PC-9 (cell line): ENCODE data around the gene SEC31A. TPM values are rescaled to one million over a fixed set of nuclear protein-coding genes. Genes with fewer than 3 reads are reported as not detected.

ENCODE experiments used
- BruUV-seq: library from RNA; stranded (reverse); fragments of 400-500 nt; replicated peaks from 2 replicates; lab custom pipeline; 2021; lab: Mats Ljungman, UMichigan
- CTCF ChIA-PET: fragments of 300-600 bp; sonication (Branson Sonifier 250); formaldehyde crosslinking; loops from one replicate; lab custom pipeline; 2022; ENCODE audit warnings: antibody characterized with exemption; lab: Charles Lee
- POLR2A ChIA-PET: fragments of 300-600 bp; sonication (Branson Sonifier 250); formaldehyde crosslinking; loops from one replicate; lab custom pipeline; 2022; ENCODE audit warnings: antibody characterized with exemption; ENCODE audit not compliant: unreplicated experiment; lab: Charles Lee
- DNase-seq, 2 experiments: peaks; one replicate each; pipeline versions ENCODE4 v3.0.0 to v3.0.0-alpha.2; 2015 to 2022; ENCODE audit warnings: mixed read lengths in 1 of 2
- H2AFZ ChIP-seq: fragments of 200-600 bp; sonication (generic); 2 replicates; pipeline ENCODE4 v1.8.1; 2017; ENCODE audit warnings: antibody characterized with exemption
- H3F3A ChIP-seq: fragments of 200-600 bp; sonication (generic); 2 replicates; pipeline ENCODE4 v1.8.1; 2017; ENCODE audit warnings: antibody characterized with exemption, mild to moderate bottlenecking, low read depth; ENCODE audit not compliant: insufficient read depth
- H3K27ac ChIP-seq: fragments of 200-600 bp; sonication (generic); 2 replicates; pipeline ENCODE4 v1.6.1; 2016; ENCODE audit warnings: mixed run types
- H3K27me3 ChIP-seq: fragments of 200-600 bp; sonication (generic); 2 replicates; pipeline ENCODE4 v1.6.1; 2016; ENCODE audit warnings: low read depth, mixed run types; ENCODE audit not compliant: insufficient read depth
- H3K36me3 ChIP-seq: fragments of 200-600 bp; sonication (generic); 2 replicates; pipeline ENCODE4 v1.6.1; 2016; ENCODE audit warnings: low read depth, mixed run types
- H3K4me1 ChIP-seq: fragments of 200-600 bp; sonication (generic); replicated peaks from 2 replicates; pipeline ENCODE4 v1.6.1; 2016; ENCODE audit warnings: mixed run types; ENCODE audit not compliant: insufficient read depth
- H3K4me2 ChIP-seq: fragments of 200-600 bp; sonication (generic); 2 replicates; pipeline ENCODE4 v1.6.1; 2017; ENCODE audit warnings: mixed run types
- H3K4me3 ChIP-seq: fragments of 200-600 bp; sonication (generic); 2 replicates; pipeline ENCODE4 v1.6.1; 2016; ENCODE audit warnings: mixed run types
- H3K79me2 ChIP-seq: fragments of 200-600 bp; sonication (generic); 2 replicates; pipeline ENCODE4 v1.6.1; 2017; ENCODE audit warnings: low read depth, mixed run types
- H3K9me2 ChIP-seq: fragments of 200-600 bp; sonication (generic); 2 replicates; pipeline ENCODE4 v1.8.1; 2017; ENCODE audit warnings: mild to moderate bottlenecking; ENCODE audit not compliant: insufficient read depth
- H3K9me3 ChIP-seq: fragments of 200-600 bp; sonication (generic); 2 replicates; pipeline ENCODE4 v1.8.1; 2016; ENCODE audit warnings: low read depth; ENCODE audit not compliant: insufficient read depth
- H4K20me1 ChIP-seq: fragments of 200-600 bp; sonication (generic); 2 replicates; pipeline ENCODE4 v1.8.1; 2017; ENCODE audit not compliant: insufficient read depth
- EZH2 ChIP-seq: fragments of 200-600 bp; sonication (generic); IDR thresholded peaks from 2 replicates; pipeline ENCODE4 v1.8.0; 2017; ENCODE audit warnings: antibody characterized with exemption, low read depth
- intact Hi-C: fragments of 100-400 bp; cut with micrococcal nuclease; formaldehyde crosslinking; loops from one replicate; pipeline ENCODE4 v1.10.0; 2022; ENCODE audit not compliant: unreplicated experiment
- total RNA-seq: library from RNA; stranded (reverse); gene quantifications from 2 replicates; pipeline ENCODE4 v1.2.3, GENCODE V29; 2021
- TF ChIP-seq, protein P1 (sequence below): fragments of 200-600 bp; sonication (generic); conservative IDR thresholded peaks from 2 replicates; pipeline ENCODE4 v1.6.1; 2017; ENCODE audit warnings: mixed run types, antibody characterized with exemption, mild to moderate bottlenecking, moderate library complexity

The SEC31A gene
- total RNA-seq, 1 experiment from 2014 or later: 95.5 TPM

GRCh38 chr4:82930848-82931755 lies 40.1 kb upstream of the SEC31A start:
- no peak for TF ChIP-seq EZH2
- TF ChIP-seq, protein P1, sequence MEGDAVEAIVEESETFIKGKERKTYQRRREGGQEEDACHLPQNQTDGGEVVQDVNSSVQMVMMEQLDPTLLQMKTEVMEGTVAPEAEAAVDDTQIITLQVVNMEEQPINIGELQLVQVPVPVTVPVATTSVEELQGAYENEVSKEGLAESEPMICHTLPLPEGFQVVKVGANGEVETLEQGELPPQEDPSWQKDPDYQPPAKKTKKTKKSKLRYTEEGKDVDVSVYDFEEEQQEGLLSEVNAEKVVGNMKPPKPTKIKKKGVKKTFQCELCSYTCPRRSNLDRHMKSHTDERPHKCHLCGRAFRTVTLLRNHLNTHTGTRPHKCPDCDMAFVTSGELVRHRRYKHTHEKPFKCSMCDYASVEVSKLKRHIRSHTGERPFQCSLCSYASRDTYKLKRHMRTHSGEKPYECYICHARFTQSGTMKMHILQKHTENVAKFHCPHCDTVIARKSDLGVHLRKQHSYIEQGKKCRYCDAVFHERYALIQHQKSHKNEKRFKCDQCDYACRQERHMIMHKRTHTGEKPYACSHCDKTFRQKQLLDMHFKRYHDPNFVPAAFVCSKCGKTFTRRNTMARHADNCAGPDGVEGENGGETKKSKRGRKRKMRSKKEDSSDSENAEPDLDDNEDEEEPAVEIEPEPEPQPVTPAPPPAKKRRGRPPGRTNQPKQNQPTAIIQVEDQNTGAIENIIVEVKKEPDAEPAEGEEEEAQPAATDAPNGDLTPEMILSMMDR: no peak
- CTCF ChIA-PET: no interaction called here

GRCh38 chr4:82921795-82922194 lies 30.8 kb upstream of the SEC31A start:
- DNase-seq: no peak
- Histone ChIP-seq H3K9me2 (no peaks in the 10 kb centered on the region), H3K36me3 (no peaks in the 10 kb centered on the region), H3K79me2 (no peaks in the 10 kb centered on the region), H3K9me3 (no peaks in the 10 kb centered on the region), H3K27ac (no peak overlapping the region), H2AFZ (no peak overlapping the region), H3K4me2 (no peak overlapping the region), H3F3A (no peaks in the 10 kb centered on the region), H4K20me1 (no peaks in the 10 kb centered on the region), H3K27me3 (no peaks in the 10 kb centered on the region), H3K4me1 (no peaks in the 10 kb centered on the region), H3K4me3 (no peak overlapping the region)
- ChIA-PET POLR2A (no interaction called here), CTCF (no interaction called here)
- TF ChIP-seq EZH2: no peak
- TF ChIP-seq, protein P1: no peak
- intact Hi-C loops: no loop called here
- BruUV-seq: no TSS peak

More at GRCh38 chr4:82930848-82931755, 40.1 kb upstream of the SEC31A start:
- POLR2A ChIA-PET: no interaction called here
- Histone ChIP-seq H3K4me1 (no peaks in the 10 kb centered on the region), H3K9me2 (no peaks in the 10 kb centered on the region), H3K9me3 (no peaks in the 10 kb centered on the region), H3K27me3 (no peaks in the 10 kb centered on the region), H3K4me3 (no peak overlapping the region), H3K4me2 (no peak overlapping the region), H3K79me2 (no peaks in the 10 kb centered on the region), H3K36me3 (no peaks in the 10 kb centered on the region), H4K20me1 (no peaks in the 10 kb centered on the region), H2AFZ (no peak overlapping the region), H3K27ac (no peak overlapping the region), H3F3A (no peaks in the 10 kb centered on the region)
- no peak for DNase-seq
- BruUV-seq: no TSS peak
- intact Hi-C loops: no loop called here

DNA sequence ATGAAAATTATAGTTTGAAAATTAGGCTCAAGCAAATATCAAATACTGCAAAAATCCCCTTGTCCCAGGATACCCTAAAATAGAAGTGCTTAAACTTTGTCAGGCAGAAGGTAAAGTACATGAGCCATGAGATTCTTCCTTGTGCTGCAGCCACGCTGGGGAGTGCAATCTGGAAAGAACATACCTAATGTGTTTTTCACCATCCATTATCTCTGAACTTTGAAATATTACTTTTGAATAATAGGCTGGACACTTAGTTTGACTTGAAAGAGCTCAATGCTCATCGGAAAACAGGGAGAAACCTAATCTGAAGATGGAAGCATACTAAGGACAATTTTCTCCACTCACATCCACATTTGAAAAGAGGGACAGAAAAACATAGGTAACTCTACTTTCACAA lies 28.4 kb upstream of the SEC31A start:
- Histone ChIP-seq H2AFZ (no peak overlapping the region), H3K4me3 (no peak overlapping the region), H3K36me3 (no peaks in the 10 kb centered on the region), H4K20me1 (no peaks in the 10 kb centered on the region), H3K9me2 (no peaks in the 10 kb centered on the region), H3K4me1 (no peaks in the 10 kb centered on the region), H3F3A (no peaks in the 10 kb centered on the region), H3K4me2 (no peak overlapping the region), H3K9me3 (no peaks in the 10 kb centered on the region), H3K27ac (no peak overlapping the region), H3K27me3 (no peaks in the 10 kb centered on the region), H3K79me2 (no peaks in the 10 kb centered on the region)
- POLR2A ChIA-PET: no interaction called here
- TF ChIP-seq, protein P1: no peak
- no peak for TF ChIP-seq EZH2
- BruUV-seq: no TSS peak
- no peak for DNase-seq
- intact Hi-C loops: no loop called here
- CTCF ChIA-PET: no interaction called here
